NCI-H2227 (cell line): ENCODE measurements around the gene ACSS1.

Experiments
- DNase-seq: peaks from one replicate; lab custom pipeline; 2025; ENCODE audit not compliant: unreplicated experiment; lab: John Stamatoyannopoulos, UW

ACSS1 gene

GRCh38 chr20:25032478-25033264 lies 25.3 kb downstream of the ACSS1 start:
- no peak for DNase-seq

- no peak for DNase-seq
These were observed 25.9 kb downstream of the ACSS1 start for GRCh38 chr20:25032065-25032477.

- DNase-seq = no peak
These were observed 26.7 kb downstream of the ACSS1 start for GRCh38 chr20:25031241-25031640.

- no peak for DNase-seq
These were observed 27.2 kb downstream of the ACSS1 start for GRCh38 chr20:25030649-25031207.

GRCh38 chr20:25030007-25030648 lies 27.8 kb downstream of the ACSS1 start:
- DNase-seq = no peak

GRCh38 chr20:25025986-25026605 lies 31.8 kb downstream of the ACSS1 start:
- DNase-seq = no peak

GRCh38 chr20:25025091-25025861 lies 32.7 kb downstream of the ACSS1 start:
- no peak for DNase-seq

- no peak for DNase-seq
These were observed 33.8 kb downstream of the ACSS1 start for GRCh38 chr20:25024171-25024570.

GRCh38 chr20:25023356-25023755 lies 34.6 kb downstream of the ACSS1 start:
- no peak for DNase-seq

GRCh38 chr20:25022680-25023079 lies 35.3 kb downstream of the ACSS1 start:
- no peak for DNase-seq

GRCh38 chr20:25021336-25021735 lies 36.6 kb downstream of the ACSS1 start:
- DNase-seq = no peak

- no peak for DNase-seq
These were observed 37.0 kb downstream of the ACSS1 start for GRCh38 chr20:25020901-25021301.

- DNase-seq = no peak
These were observed 37.6 kb downstream of the ACSS1 start for GRCh38 chr20:25020345-25020744.

GRCh38 chr20:25019381-25020155 lies 38.4 kb downstream of the ACSS1 start:
- DNase-seq = no peak

GRCh38 chr20:25018841-25019240 lies 39.1 kb downstream of the ACSS1 start:
- DNase-seq = no peak

GRCh38 chr20:25018425-25018824 lies 39.5 kb downstream of the ACSS1 start:
- no peak for DNase-seq

GRCh38 chr20:25017257-25017803 lies 40.6 kb downstream of the ACSS1 start:
- no peak for DNase-seq

GRCh38 chr20:25016471-25016870 lies 41.5 kb downstream of the ACSS1 start:
- no peak for DNase-seq

- DNase-seq = no peak
These were observed 42.0 kb downstream of the ACSS1 start for GRCh38 chr20:25015986-25016385.

- no peak for DNase-seq
These were observed 43.1 kb downstream of the ACSS1 start for GRCh38 chr20:25014816-25015215.
